NT2/D1 (cell line): ENCODE measurements around the gene DYNC1I2.

Experiments
- DNase-seq: peaks from one replicate; pipeline ENCODE4 v3.0.0-alpha.2; 2011; ENCODE audit warnings: low read depth, low spot score
- H3K27me3 ChIP-seq: 2 replicates; pipeline ENCODE4 v1.6.0; 2011; ENCODE audit warnings: mild to moderate bottlenecking; ENCODE audit not compliant: insufficient read length, insufficient read depth
- H3K36me3 ChIP-seq: 2 replicates; pipeline ENCODE4 v1.6.1; 2011; ENCODE audit warnings: mild to moderate bottlenecking, low read length, mixed read lengths; ENCODE audit not compliant: insufficient read depth, insufficient read length
- H3K4me1 ChIP-seq: 2 replicates; pipeline ENCODE4 v1.5.1; 2011; ENCODE audit not compliant: insufficient read depth, insufficient read length
- H3K4me3 ChIP-seq: 2 replicates; pipeline ENCODE4 v1.5.1; 2011; ENCODE audit warnings: low read depth; ENCODE audit not compliant: insufficient read length
- H3K9ac ChIP-seq: 2 replicates; pipeline ENCODE4 v1.6.0; 2011; ENCODE audit warnings: low read depth; ENCODE audit not compliant: insufficient read length
- H3K9me3 ChIP-seq: 2 replicates; pipeline ENCODE4 v1.5.1; 2011; ENCODE audit warnings: mild to moderate bottlenecking, low read length; ENCODE audit not compliant: insufficient read depth
- SUZ12 ChIP-seq: IDR thresholded peaks from 2 replicates; pipeline ENCODE4 v1.6.1; 2011; ENCODE audit not compliant: insufficient read length, insufficient read depth; ENCODE audit errors: extremely low read depth
- YY1 ChIP-seq: IDR thresholded peaks from 2 replicates; pipeline ENCODE4 v1.6.1; 2011; ENCODE audit not compliant: insufficient read length, insufficient read depth
- ZNF274 ChIP-seq: IDR thresholded peaks from 2 replicates; pipeline ENCODE4 v1.6.1; 2011; ENCODE audit warnings: mild to moderate bottlenecking, low read depth, low read length

DYNC1I2 gene

DNA sequence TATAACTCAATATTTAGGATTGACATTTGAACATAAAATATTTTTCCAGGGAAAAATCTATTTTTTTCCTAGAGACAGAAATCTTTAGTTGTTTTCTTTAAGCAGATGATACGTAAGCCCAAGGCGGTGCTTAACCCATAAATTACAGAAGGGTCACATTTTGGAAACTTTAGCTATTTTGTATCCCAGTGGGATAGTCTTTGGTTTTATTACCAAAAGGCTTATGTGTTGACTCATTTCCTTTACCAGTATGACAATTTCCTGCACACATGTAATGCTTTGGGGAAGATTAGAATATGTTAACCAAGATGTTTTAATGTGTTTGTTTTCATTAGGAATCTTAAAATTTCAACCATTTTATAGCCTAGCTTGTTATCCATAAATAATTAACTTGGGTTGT, 24.8 kb downstream of the DYNC1I2 start:
- Histone ChIP-seq H3K9me3 (no peaks in the 10 kb centered on the region), H3K4me1 (no peaks in the 10 kb centered on the region), H3K4me3 (no peak overlapping the region), H3K27me3 (no peaks in the 10 kb centered on the region), H3K36me3 (peaks cover 32% of the 10 kb centered on the region), H3K9ac (no peak overlapping the region)
- TF ChIP-seq ZNF274 = no peak
- TF ChIP-seq YY1 = no peak
- TF ChIP-seq SUZ12 = no peak
- DNase-seq = no peak

DNA sequence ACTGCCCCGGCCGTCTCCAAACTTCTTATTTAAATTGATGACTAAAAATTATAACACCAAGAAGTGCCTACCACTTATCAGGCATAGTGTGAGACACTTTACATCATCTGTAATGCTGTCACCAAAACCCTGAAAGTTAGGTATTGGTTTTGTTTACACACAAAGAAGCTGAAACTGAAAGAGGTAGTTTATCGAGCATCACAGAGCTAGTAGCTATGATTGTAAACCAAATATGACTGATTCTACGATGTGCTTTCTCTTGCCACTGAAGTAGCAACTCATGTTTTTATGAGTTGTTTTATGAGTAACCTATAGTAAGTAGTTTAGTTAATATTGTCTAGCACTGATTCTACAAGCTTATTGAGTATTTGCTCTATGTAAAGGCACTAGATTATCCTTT, 31.5 kb downstream of the DYNC1I2 start:
- Histone ChIP-seq H3K36me3 (peaks cover 38% of the 10 kb centered on the region), H3K9ac (no peak overlapping the region), H3K9me3 (no peaks in the 10 kb centered on the region), H3K4me3 (no peak overlapping the region), H3K27me3 (no peaks in the 10 kb centered on the region), H3K4me1 (no peaks in the 10 kb centered on the region)
- DNase-seq = no peak
- TF ChIP-seq YY1 (no peak), ZNF274 (no peak), SUZ12 (no peak)

DNA sequence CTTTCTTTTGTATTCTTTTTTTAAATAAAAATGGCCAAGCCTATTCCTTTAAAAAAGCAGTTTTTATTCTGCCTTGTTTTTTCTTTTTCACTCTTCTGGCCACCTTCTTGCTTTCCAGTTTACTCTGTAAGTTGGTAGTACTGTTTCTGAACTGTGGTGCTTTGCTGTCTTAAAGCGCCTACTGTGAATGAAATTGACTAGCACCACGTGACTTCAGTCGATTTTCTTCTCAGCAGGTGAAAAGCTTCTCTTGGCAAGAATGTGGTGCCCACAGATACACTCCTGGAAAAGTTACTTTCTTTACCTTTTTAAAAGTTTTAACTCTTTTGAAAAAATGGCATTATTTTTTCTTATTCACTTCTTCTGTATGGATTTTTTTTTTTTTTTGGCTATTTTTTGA, 32.4 kb downstream of the DYNC1I2 start:
- H3K36me3 ChIP-seq = peaks cover 42% of the 10 kb centered on the region
- TF ChIP-seq SUZ12 (no peak), ZNF274 (no peak), YY1 (no peak)

DNA sequence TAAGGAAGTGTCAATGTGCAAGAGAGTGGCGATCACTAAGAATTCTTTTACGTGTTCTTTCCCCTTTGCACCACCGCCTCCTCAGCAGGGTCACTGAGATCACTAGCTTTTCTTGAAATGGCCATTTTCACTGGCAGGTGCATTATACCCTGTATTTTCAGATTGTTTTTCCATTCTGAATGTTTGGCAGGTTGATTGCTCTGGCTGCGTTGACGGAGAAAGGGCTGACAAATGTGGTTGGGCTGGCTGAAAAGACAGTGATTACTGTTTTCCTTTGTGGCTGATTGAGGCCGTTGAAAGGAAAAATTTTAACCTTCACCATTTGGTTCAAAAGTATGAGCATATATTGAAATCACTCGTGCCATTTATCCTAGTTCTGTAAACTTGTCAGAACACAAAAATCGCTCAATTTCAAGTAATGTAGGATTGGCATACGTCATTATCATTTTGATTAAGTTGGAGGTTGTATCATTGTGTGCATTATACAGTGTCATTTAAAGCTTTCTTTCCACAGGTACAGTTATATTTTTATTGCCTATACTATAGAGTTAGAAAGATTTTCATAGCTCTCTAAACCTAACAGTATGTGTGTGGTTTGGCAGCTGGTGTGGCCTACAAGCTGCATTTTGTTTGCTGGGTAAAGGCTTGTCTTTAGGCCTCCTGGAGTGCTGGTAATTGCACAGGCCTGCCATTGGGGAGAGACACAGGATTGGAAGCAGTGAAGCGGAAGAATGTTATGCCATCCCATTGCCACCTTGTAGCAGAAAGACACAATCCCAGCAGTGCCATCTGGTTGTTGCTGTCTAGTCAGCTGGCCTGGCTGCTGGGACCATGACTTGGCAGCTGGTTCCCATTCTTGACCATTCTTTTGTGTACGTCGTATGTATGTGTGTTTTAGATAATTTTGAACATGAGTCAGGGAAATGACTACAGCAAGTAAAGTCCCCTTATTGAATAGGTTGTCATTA, 36.7 kb downstream of the DYNC1I2 start:
- H3K9me3 ChIP-seq = no peaks in the 10 kb centered on the region
- TF ChIP-seq ZNF274 = no peak
- TF ChIP-seq SUZ12 = no peak
- TF ChIP-seq YY1 = no peak
- H3K36me3 ChIP-seq = peaks cover 59% of the 10 kb centered on the region
- H3K27me3 ChIP-seq = no peaks in the 10 kb centered on the region
- H3K4me1 ChIP-seq = peaks cover 3% of the 10 kb centered on the region
- H3K4me3 ChIP-seq = no peak overlapping the region
- H3K9ac ChIP-seq = no peak overlapping the region
- peak; percentile 11 for DNase-seq

More for the DNA sequence above, 32.4 kb downstream of the DYNC1I2 start:
- Histone ChIP-seq H3K9ac (no peak overlapping the region), H3K27me3 (no peaks in the 10 kb centered on the region), H3K9me3 (no peaks in the 10 kb centered on the region), H3K4me1 (peaks cover 3% of the 10 kb centered on the region), H3K4me3 (no peak overlapping the region)
- no peak for DNase-seq

DNA sequence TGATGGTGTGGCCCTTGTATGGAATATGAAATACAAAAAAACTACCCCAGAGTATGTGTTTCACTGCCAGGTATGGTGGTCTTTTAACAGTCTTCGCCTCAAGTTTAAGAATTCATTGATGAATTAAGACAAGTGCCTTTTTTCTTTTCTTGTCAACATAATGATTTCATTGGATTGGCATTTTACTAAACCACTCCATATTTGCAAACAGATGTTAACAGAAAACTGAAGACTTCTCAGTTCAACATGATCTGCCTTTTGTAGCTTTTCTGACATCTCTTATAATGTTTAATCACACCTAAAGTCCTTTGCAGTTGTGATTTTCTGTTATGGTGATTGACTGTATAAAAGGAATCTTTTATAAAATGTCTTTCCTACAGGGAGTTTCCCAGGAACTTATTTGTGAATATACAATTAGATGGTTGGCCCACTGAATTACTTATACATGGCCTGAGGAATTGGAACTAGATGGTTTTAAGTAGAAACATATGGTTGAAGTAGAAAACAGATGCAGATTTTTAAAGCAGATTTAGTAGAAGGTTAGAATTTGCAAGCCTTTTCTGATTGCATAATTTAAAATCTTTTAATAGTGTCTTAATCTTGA, 39.7 kb downstream of the DYNC1I2 start:
- Histone ChIP-seq H3K4me3 (no peak overlapping the region), H3K27me3 (no peaks in the 10 kb centered on the region), H3K9me3 (no peaks in the 10 kb centered on the region), H3K9ac (no peak overlapping the region), H3K36me3 (peaks cover 72% of the 10 kb centered on the region), H3K4me1 (peaks cover 3% of the 10 kb centered on the region)
- no peak for DNase-seq
- TF ChIP-seq SUZ12 (no peak), ZNF274 (no peak), YY1 (no peak)

DNA sequence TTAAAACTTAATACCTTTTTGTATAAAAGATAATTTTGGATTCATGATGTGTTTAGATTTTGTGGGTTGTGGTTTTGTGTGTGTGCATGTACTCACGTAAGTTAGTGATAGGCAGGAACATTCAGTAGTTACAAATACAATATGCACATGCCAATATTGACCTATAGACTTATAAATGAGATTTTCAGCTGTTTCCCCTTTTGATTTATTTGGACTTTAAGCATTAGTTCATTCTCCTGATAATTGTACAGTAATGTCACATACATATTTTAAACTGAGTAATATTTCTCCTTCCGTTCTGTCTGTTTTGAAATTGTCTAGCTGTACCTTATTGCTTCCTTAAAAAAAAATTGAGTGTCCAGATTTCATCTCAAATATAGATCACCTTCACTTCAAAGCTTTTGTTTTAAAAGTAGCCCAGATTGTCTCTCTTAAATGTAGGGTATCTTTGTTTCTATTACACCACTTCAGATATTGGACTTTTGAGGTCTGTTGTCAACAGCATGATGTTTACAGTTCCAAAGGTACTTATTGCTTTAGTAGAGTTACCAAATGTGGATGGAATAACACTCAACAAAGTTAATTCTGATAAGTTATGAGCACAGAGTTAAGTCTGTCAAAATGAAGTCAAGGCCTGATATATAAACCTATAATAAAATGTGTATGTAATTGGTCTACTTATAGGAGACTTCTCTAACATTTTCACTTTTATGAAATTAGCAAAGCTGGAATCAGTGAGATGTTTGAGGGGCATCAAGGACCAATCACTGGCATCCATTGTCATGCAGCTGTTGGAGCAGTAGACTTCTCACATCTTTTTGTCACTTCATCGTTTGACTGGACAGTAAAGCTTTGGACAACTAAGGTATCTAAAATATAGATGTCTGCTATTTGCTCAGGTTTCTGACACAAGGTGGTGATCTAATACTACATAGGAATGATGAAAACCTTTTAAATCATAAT, 42.0 kb downstream of the DYNC1I2 start:
- Histone ChIP-seq H3K9ac (no peak overlapping the region), H3K4me1 (peaks cover 2% of the 10 kb centered on the region), H3K27me3 (no peaks in the 10 kb centered on the region), H3K9me3 (no peaks in the 10 kb centered on the region), H3K4me3 (no peak overlapping the region), H3K36me3 (peaks cover 89% of the 10 kb centered on the region)
- TF ChIP-seq SUZ12 = no peak
- no peak for TF ChIP-seq YY1
- TF ChIP-seq ZNF274 = no peak
- DNase-seq = no peak

DNA sequence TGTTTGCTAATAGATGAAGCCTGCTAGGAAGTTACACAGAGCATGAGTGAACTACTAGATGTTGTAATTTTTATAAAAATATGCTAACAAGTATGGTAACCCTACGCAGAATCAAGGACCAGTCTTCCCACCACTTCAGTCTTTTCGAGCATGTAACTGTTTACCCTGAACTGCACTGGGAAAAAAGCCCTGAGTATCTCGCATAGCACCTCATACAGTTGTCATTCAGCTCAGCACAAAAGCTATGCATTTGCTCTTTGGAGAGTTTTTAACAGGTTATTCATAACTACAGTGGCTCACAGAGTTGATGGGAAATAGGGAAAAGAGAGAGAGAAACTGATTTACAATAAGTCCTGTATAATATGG, 42.7 kb downstream of the DYNC1I2 start:
- no peak for DNase-seq
- Histone ChIP-seq H3K27me3 (no peaks in the 10 kb centered on the region), H3K9ac (no peak overlapping the region), H3K36me3 (peaks cover 92% of the 10 kb centered on the region), H3K9me3 (no peaks in the 10 kb centered on the region), H3K4me3 (no peak overlapping the region), H3K4me1 (no peaks in the 10 kb centered on the region)
- TF ChIP-seq SUZ12 (no peak), YY1 (no peak), ZNF274 (no peak)
